GM12891 (cell line): ENCODE data around the gene SLF1.

ENCODE experiments used
- POLR2A ChIP-seq: IDR thresholded peaks from 2 replicates; pipeline ENCODE4 v1.6.1; 2011; ENCODE audit warnings: low read depth, low read length, control low read depth
- TAF1 ChIP-seq: IDR thresholded peaks from 2 replicates; pipeline ENCODE4 v1.6.1; 2011; ENCODE audit warnings: low read depth, low read length, control low read depth

DNA sequence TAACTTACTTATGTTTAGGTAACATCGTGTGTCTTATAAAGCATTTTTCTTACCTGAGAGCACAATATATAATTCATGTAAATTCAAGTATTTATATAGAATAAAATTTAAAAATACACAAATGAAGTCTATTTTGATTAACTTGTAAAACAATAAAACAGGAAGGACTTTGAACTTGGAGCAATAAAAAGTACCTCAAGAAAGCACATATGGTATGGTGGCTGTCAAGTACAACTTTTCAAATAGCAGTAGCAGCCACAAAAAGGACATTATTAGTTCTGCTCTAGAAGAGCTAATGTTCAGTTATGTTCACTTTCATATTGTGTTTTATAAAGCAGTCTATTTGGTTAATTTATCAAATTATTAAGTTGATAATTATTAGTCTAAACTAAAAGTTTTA, 31.4 kb downstream of the SLF1 start:
- no peak for TF ChIP-seq POLR2A
- no peak for TF ChIP-seq TAF1
